ENCODE data around the gene SLIT3.

SLIT3 gene

DNA sequence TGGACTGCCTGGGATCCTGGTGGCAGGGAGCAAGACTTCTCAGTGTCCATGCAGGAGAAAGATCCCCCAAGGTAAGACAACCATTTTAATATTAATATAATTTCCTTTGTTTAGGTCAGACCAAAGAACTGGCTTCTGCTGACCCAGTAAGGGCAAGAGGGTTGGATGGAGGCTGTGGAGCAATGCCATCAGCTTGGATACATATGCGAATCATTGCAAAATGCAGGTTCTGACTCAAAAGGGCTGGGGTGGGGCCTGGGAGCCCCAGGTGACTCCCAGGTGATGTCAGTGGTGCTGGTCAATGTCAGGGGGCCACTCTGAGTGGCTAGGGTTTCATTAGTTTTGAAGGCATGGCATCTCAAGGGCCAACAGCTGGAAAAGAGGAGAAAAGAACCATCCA is 632.9 kb downstream of the SLIT3 start:
- H3K79me2 ChIP-seq (ENCODE audit: control insufficient read depth, low read length): no peaks in the 10 kb centered on the region
- no peaks in the 10 kb centered on the region for H3F3A ChIP-seq (ENCODE audit: control insufficient read depth, insufficient read depth)
- no peak overlapping the region for H3K4me2 ChIP-seq (ENCODE audit: low read length)
- H3K4me1 ChIP-seq (ENCODE audit: control insufficient read depth, low read length): no peaks in the 10 kb centered on the region
- TF ChIP-seq, protein P1, sequence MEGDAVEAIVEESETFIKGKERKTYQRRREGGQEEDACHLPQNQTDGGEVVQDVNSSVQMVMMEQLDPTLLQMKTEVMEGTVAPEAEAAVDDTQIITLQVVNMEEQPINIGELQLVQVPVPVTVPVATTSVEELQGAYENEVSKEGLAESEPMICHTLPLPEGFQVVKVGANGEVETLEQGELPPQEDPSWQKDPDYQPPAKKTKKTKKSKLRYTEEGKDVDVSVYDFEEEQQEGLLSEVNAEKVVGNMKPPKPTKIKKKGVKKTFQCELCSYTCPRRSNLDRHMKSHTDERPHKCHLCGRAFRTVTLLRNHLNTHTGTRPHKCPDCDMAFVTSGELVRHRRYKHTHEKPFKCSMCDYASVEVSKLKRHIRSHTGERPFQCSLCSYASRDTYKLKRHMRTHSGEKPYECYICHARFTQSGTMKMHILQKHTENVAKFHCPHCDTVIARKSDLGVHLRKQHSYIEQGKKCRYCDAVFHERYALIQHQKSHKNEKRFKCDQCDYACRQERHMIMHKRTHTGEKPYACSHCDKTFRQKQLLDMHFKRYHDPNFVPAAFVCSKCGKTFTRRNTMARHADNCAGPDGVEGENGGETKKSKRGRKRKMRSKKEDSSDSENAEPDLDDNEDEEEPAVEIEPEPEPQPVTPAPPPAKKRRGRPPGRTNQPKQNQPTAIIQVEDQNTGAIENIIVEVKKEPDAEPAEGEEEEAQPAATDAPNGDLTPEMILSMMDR (IDR thresholded peaks at IDR 0.05; ENCODE audit: low read depth, low read length, poor library complexity, severe bottlenecking): no peak
- TF ChIP-seq EZH2phosphoT487 (IDR thresholded peaks at IDR 0.05; ENCODE audit: borderline replicate concordance, low read length): no peak
- no peak overlapping the region for H3K4me3 ChIP-seq (ENCODE audit: low read length)
- peaks cover 3% of the 10 kb centered on the region; the same call in 1 of the 2 replicates for H3K27me3 ChIP-seq (ENCODE audit: control insufficient read depth, low read length)
- no peaks in the 10 kb centered on the region for H3K9me2 ChIP-seq (replicated peaks; ENCODE audit: control insufficient read depth, low read length)
- H4K20me1 ChIP-seq (ENCODE audit: control insufficient read depth, insufficient read depth, low read depth, low read length): no peaks in the 10 kb centered on the region
- H3K9me3 ChIP-seq (ENCODE audit: control insufficient read depth, insufficient read depth, low read length): no peaks in the 10 kb centered on the region
- H3K27ac ChIP-seq (ENCODE audit: low read depth, low read length): no peak overlapping the region
- H3K36me3 ChIP-seq (ENCODE audit: control insufficient read depth, low read length): no peaks in the 10 kb centered on the region

DNA sequence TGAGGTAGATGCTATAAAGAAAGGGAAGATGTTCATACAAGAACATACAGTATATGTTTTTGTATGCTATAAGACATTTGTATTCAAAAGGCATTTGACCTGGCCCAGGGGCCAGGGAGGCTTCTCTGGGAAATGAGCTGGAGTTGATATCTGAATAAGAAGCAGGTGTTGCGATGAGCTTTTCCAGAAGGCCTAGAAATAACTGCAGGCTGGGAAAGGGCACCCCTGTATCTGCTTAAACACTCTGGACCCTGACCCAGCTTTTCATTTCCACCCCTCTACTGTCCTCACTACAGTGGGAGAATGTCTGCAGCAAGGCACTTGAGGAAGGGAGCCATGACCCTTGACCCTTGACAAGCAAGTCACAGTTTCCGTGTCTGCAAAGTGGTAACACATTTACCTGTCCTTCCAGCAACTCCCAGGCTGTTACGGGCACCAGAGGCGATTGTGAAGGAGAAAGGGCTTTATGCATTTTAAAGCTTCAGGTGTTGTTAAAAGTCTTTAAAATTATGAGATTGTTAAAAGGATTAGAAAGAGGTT is 633.6 kb downstream of the SLIT3 start:
- no peaks in the 10 kb centered on the region for H3K9me2 ChIP-seq (replicated peaks; ENCODE audit: control insufficient read depth, low read length)
- no peak for TF ChIP-seq EZH2phosphoT487 (IDR thresholded peaks at IDR 0.05; ENCODE audit: borderline replicate concordance, low read length)
- TF ChIP-seq, protein P1 (IDR thresholded peaks at IDR 0.05; ENCODE audit: low read depth, low read length, poor library complexity, severe bottlenecking): no peak
- H3K4me3 ChIP-seq (ENCODE audit: low read length): no peak overlapping the region
- H3K36me3 ChIP-seq (ENCODE audit: control insufficient read depth, low read length): no peaks in the 10 kb centered on the region
- H3K4me2 ChIP-seq (ENCODE audit: low read length): no peak overlapping the region
- no peaks in the 10 kb centered on the region for H3K9me3 ChIP-seq (ENCODE audit: control insufficient read depth, insufficient read depth, low read length)
- no peaks in the 10 kb centered on the region for H3K4me1 ChIP-seq (ENCODE audit: control insufficient read depth, low read length)
- no peaks in the 10 kb centered on the region for H3F3A ChIP-seq (ENCODE audit: control insufficient read depth, insufficient read depth)
- no peaks in the 10 kb centered on the region for H3K79me2 ChIP-seq (ENCODE audit: control insufficient read depth, low read length)
- peaks cover 3% of the 10 kb centered on the region; the same call in 1 of the 2 replicates for H3K27me3 ChIP-seq (ENCODE audit: control insufficient read depth, low read length)
- no peaks in the 10 kb centered on the region for H4K20me1 ChIP-seq (ENCODE audit: control insufficient read depth, insufficient read depth, low read depth, low read length)
- no peak overlapping the region for H3K27ac ChIP-seq (ENCODE audit: low read depth, low read length)

DNA sequence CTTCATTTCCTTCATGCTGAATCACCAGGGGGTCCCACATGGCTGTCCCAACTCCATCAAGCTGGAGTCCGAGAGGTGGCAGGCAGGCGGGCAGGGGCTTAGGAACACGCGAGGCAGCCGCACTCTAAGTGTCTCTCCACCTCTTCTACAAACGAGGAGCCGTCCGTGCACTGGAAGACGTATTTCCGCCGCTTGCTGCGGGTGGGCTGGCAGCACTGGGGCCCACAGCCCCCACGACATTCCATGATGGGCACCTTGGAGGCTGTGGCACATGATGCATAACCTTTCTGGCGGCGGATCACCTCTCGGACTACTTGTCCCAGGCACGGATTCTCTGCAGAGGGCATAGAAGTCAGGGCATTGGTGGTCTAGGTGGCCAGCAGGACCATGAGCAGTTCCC is 634.6 kb downstream of the SLIT3 start:
- Histone ChIP-seq H3K4me1 (ENCODE audit: control insufficient read depth, low read length) (no peaks in the 10 kb centered on the region), H3K4me3 (ENCODE audit: low read length) (no peak overlapping the region), H3K27me3 (ENCODE audit: control insufficient read depth, low read length) (peaks cover 3% of the 10 kb centered on the region), H3K4me2 (ENCODE audit: low read length) (no peak overlapping the region), H3F3A (ENCODE audit: control insufficient read depth, insufficient read depth) (no peaks in the 10 kb centered on the region), H3K27ac (ENCODE audit: low read depth, low read length) (no peak overlapping the region), H3K9me3 (ENCODE audit: control insufficient read depth, insufficient read depth, low read length) (no peaks in the 10 kb centered on the region), H3K79me2 (ENCODE audit: control insufficient read depth, low read length) (no peaks in the 10 kb centered on the region), H3K36me3 (ENCODE audit: control insufficient read depth, low read length) (no peaks in the 10 kb centered on the region), H4K20me1 (ENCODE audit: control insufficient read depth, insufficient read depth, low read depth, low read length) (no peaks in the 10 kb centered on the region), H3K9me2 (replicated peaks; ENCODE audit: control insufficient read depth, low read length) (no peaks in the 10 kb centered on the region)
- TF ChIP-seq, protein P1 (IDR thresholded peaks at IDR 0.05; ENCODE audit: low read depth, low read length, poor library complexity, severe bottlenecking): no peak
- no peak for TF ChIP-seq EZH2phosphoT487 (IDR thresholded peaks at IDR 0.05; ENCODE audit: borderline replicate concordance, low read length)

All from DOHH2 (cell line).